Rectal smooth muscle tissue (tissue), 1 donor: ENCODE results near the gene ZMYND10.

Source experiments
- H3K27ac ChIP-seq: one replicate; pipeline ENCODE4 v1.7.0; 2013; ENCODE audit warnings: low read depth, low read length, inconsistent platforms
- H3K27me3 ChIP-seq: one replicate; pipeline ENCODE4 v1.7.0; 2013; ENCODE audit warnings: low read length; ENCODE audit not compliant: control insufficient read depth, insufficient read depth
- H3K36me3 ChIP-seq: one replicate; pipeline ENCODE4 v1.7.0; 2013; ENCODE audit warnings: low read length; ENCODE audit not compliant: control insufficient read depth, insufficient read depth
- H3K4me1 ChIP-seq: one replicate; pipeline ENCODE4 v1.7.0; 2013; ENCODE audit warnings: low read length; ENCODE audit not compliant: control insufficient read depth, insufficient read depth
- H3K4me3 ChIP-seq: one replicate; pipeline ENCODE4 v1.7.0; 2013; ENCODE audit warnings: low read length
- H3K9ac ChIP-seq: one replicate; pipeline ENCODE4 v1.7.0; 2013; ENCODE audit warnings: low read length

ZMYND10 gene

GRCh38 chr3:50292159-50293078, 53.1 kb downstream of the ZMYND10 start, which contains the start of gene IFRD2:
IFRD2 (minus strand) TSS chr3:50292429; CDS start chr3:50292274, 155 bp downstream.
- H3K4me1 ChIP-seq: peaks cover 13% of the 10 kb centered on the region
- no peaks in the 10 kb centered on the region for H3K27me3 ChIP-seq
- peak within 1 kb of the TSS; percentile 57 for H3K9ac ChIP-seq
- peak within 1 kb of the TSS; percentile 75 for H3K4me3 ChIP-seq
- peaks cover 15% of the 10 kb centered on the region for H3K36me3 ChIP-seq
- H3K27ac ChIP-seq: peak within 1 kb of the TSS; percentile 95
